Gastrocnemius medialis (tissue), 4 donors: ENCODE measurements around the gene MISP3. TPM values are rescaled to one million over a fixed set of nuclear protein-coding genes. Genes with fewer than 3 reads are reported as not detected.
A peak's percentile ranks its signal among the peaks of the same experiment; 100 is the strongest.

Experiments used
- ATAC-seq, 2 donors: fragments of 150-250 bp; one replicate each; pipeline ENCODE4 v1.9.1; 2016
- DNase-seq, 2 donors: peaks; one replicate each; pipeline ENCODE4 v3.0.0-alpha.2; 2019
- H3K27ac ChIP-seq, 4 donors: fragments of 200-600 bp; sonication (generic); 1 replicate in 1 of 4; 2 replicates in 3 of 4; pipeline ENCODE4 v1.5.1; 2016 to 2018; ENCODE audit warnings: mild to moderate bottlenecking in 2 of 4, moderate library complexity in 1 of 4
- H3K27me3 ChIP-seq, 3 donors: fragments of 200-600 bp; sonication (generic) in 2 of 3; 1 replicate in 1 of 3; 2 replicates in 2 of 3; pipeline versions ENCODE4 v1.5.1 to v1.6.0; 2016 to 2019; ENCODE audit warnings: mild to moderate bottlenecking in 1 of 3, moderate library complexity in 1 of 3
- H3K36me3 ChIP-seq, 2 donors: fragments of 200-600 bp; sonication (generic) in 1 of 2; one replicate each; pipeline ENCODE4 v1.5.1; 2017 to 2018
- H3K4me1 ChIP-seq, 2 donors: fragments of 200-600 bp; sonication (generic) in 1 of 2; one replicate each; pipeline ENCODE4 v1.5.1; 2016 to 2017; ENCODE audit warnings: mild to moderate bottlenecking in 2 of 2
- H3K4me3 ChIP-seq, 4 donors: fragments of 200-600 bp; sonication (generic) in 3 of 4; 1 replicate in 1 of 4; 2 replicates in 3 of 4; pipeline ENCODE4 v1.5.1; 2016 to 2019; ENCODE audit warnings: mild to moderate bottlenecking in 2 of 4
- H3K9me3 ChIP-seq, 3 donors: fragments of 200-600 bp; sonication (generic) in 2 of 3; 1 replicate in 1 of 3; 2 replicates in 2 of 3; pipeline ENCODE4 v1.5.1; 2016 to 2019
- POLR2A ChIP-seq, 2 donors: fragments of 450-650 bp; IDR thresholded peaks; one replicate each; pipeline ENCODE4 v1.6.1; 2017; ENCODE audit warnings: antibody characterized with exemption in 2 of 2, mild to moderate bottlenecking in 2 of 2, moderate library complexity in 2 of 2
- in situ Hi-C, 4 donors: fragments of 200-750 bp; cut with MboI; loops; one replicate each; pipeline versions ENCODE4 v1.15.0 to v1.8.0; 2017; ENCODE audit warnings: low sequenced_read_pairs in 4 of 4
- intact Hi-C: fragments of 100-400 bp; cut with DNase I; formaldehyde crosslinking; loops from one replicate; pipeline ENCODE4 v1.15.1; 2023; ENCODE audit warnings: low total_unique reads
- total RNA-seq, 4 donors: library from RNA; depleted of rRNA; stranded (reverse); fragments of >200 nt; gene quantifications; one replicate each; pipeline versions ENCODE4 v1.1.0 to v1.2.3, GENCODE V29; 2016
- TF ChIP-seq, protein P1 (sequence below), 5 experiments: fragments of 450-650 bp in 3 of 5; fragments of 200-600 bp in 2 of 5; sonication (generic) in 2 of 5; IDR thresholded peaks in 4 of 5; conservative IDR thresholded peaks in 1 of 5; 1 replicate in 4 of 5; 2 replicates in 1 of 5; pipeline ENCODE4 v1.5.1; 2016 to 2019; ENCODE audit warnings: antibody characterized with exemption in 5 of 5, mild to moderate bottlenecking in 3 of 5, moderate library complexity in 3 of 5

The MISP3 gene
- total RNA-seq, 4 donors from 2014 or later = 1.8 to 8.0 (median 5.7) TPM

DNA sequence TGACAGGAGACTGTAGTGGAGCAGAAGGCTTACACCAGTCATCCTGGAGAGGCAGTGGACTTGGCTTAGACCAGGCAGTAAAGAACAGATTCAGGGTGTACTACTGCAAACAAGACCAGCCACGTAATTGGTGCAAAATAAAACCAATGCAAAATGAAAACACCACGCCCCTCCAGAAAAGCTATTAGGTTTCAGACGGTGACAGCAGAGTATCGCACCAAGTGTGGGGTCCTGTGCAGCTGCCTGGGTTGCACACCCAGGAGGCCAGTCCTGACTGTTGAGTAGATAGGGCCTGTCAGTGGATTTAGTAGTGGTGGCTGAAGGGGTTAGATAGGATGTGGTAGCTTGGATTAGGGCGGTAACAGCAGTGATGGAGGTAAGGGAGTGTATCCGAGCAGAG lies 50.3 kb downstream of the MISP3 start:
- Histone ChIP-seq H3K4me3 (no peak overlapping the region), H3K9me3 (no peaks in the 10 kb centered on the region), H3K27me3 (no peaks in the 10 kb centered on the region), H3K27ac (peak overlapping the region in 1 of 4 donors; percentile 5), H3K36me3 (no peaks in the 10 kb centered on the region), H3K4me1 (peaks cover 31 to 35% of the 10 kb centered on the region in 2 donors)
- DNase-seq (no peak), ATAC-seq (no peak)
- intact Hi-C loops (no loop called here), in situ Hi-C loops (no loop called here)
- TF ChIP-seq, protein P1, sequence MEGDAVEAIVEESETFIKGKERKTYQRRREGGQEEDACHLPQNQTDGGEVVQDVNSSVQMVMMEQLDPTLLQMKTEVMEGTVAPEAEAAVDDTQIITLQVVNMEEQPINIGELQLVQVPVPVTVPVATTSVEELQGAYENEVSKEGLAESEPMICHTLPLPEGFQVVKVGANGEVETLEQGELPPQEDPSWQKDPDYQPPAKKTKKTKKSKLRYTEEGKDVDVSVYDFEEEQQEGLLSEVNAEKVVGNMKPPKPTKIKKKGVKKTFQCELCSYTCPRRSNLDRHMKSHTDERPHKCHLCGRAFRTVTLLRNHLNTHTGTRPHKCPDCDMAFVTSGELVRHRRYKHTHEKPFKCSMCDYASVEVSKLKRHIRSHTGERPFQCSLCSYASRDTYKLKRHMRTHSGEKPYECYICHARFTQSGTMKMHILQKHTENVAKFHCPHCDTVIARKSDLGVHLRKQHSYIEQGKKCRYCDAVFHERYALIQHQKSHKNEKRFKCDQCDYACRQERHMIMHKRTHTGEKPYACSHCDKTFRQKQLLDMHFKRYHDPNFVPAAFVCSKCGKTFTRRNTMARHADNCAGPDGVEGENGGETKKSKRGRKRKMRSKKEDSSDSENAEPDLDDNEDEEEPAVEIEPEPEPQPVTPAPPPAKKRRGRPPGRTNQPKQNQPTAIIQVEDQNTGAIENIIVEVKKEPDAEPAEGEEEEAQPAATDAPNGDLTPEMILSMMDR (IDR thresholded peaks at IDR 0.05 in 4 of 5, conservative IDR thresholded peaks at IDR 0.05 in 1 of 5) = no peak
- TF ChIP-seq POLR2A (IDR thresholded peaks at IDR 0.05) = no peak

Other genes starting within 250 kb of the MISP3 start
- gene NANOS3, start 195.7 kb upstream of the MISP3 start, total RNA-seq = not detected
- gene BRME1, start 166.7 kb upstream of the MISP3 start, total RNA-seq = 1 to 10 TPM in 1 of 4 donors, under 1 TPM in 3; 0.19 to 1.0 (median 0.56) TPM
- 10 to 100 TPM; 22.3 to 44.9 (median 33.7) TPM for gene CC2D1A, start 166.6 kb upstream of the MISP3 start, total RNA-seq
- gene PODNL1, start 134.4 kb upstream of the MISP3 start, total RNA-seq = under 1 TPM in 2 of 4 donors, not detected in 2; 0.55 to 0.61 TPM
- gene DCAF15, start 120.3 kb upstream of the MISP3 start, total RNA-seq = 10 to 100 TPM; 11.2 to 38.8 (median 18.0) TPM
- gene RFX1, start 66.5 kb upstream of the MISP3 start, total RNA-seq = 1 to 10 TPM; 2.7 to 7.2 (median 4.4) TPM
- gene RLN3, start 44.6 kb upstream of the MISP3 start, total RNA-seq = not detected
- gene IL27RA, start 41.0 kb upstream of the MISP3 start, total RNA-seq = 1 to 10 TPM; 1.4 to 3.7 (median 2.0) TPM
- not detected for gene PALM3, start 10.7 kb upstream of the MISP3 start, total RNA-seq
- gene C19orf67, start 13.0 kb downstream of the MISP3 start, total RNA-seq = not detected
- gene SAMD1, start 18.0 kb downstream of the MISP3 start, total RNA-seq = 10 to 100 TPM; 15.1 to 71.8 (median 40.2) TPM
- gene PRKACA, start 45.0 kb downstream of the MISP3 start, total RNA-seq = 100 to 1,000 TPM in 3 of 4 donors, 10 to 100 TPM in 1; 74.7 to 180 (median 147) TPM
- 1 to 10 TPM in 3 of 4 donors, not detected in 1; 1.2 to 4.1 (median 1.5) TPM for gene ASF1B, start 63.8 kb downstream of the MISP3 start, total RNA-seq
- gene ADGRL1, start 133.4 kb downstream of the MISP3 start, total RNA-seq = 1 to 10 TPM in 2 of 4 donors, under 1 TPM in 2; 0.76 to 3.5 (median 1.2) TPM